HepG2 (cell line): ENCODE results near the gene KDM4B. TPM values are rescaled to one million over a fixed set of nuclear protein-coding genes. Genes with fewer than 3 reads are reported as not detected.

Experiments used
- ATAC-seq: fragments of 200-7000 bp; cut with Tn5 transposase; 3 replicates; pipeline ENCODE4 v1.9.1; 2020; ENCODE audit warnings: mild to moderate bottlenecking, moderate library complexity
- BruUV-seq: library from RNA; stranded (reverse); fragments of 400-500 nt; replicated peaks from 2 replicates; lab custom pipeline; 2021; lab: Mats Ljungman, UMichigan
- CTCF ChIA-PET: fragments of 300-600 bp; formaldehyde crosslinking; extraction: SDS; loops from one replicate; lab custom pipeline; 2021; ENCODE audit warnings: low total read pairs, inconsistent platforms, low intra/inter-chr PET ratio; lab: Yijun Ruan, JAX
- POLR2A ChIA-PET: fragments of 350-600 bp; sonication (Branson Sonifier 250); formaldehyde crosslinking; loops from one replicate; lab custom pipeline; 2020; ENCODE audit warnings: antibody characterized with exemption, inconsistent platforms; lab: Yijun Ruan, JAX
- DNase-seq: peaks from one replicate; pipeline ENCODE4 v3.0.0-alpha.2; 2015; ENCODE audit warnings: low spot score
- FAIRE-seq: peaks from 3 replicates; lab custom pipeline; 2011; peaks lifted over from hg19 to GRCh38; lab: Jason Lieb, UNC
- H2AFZ ChIP-seq: one replicate; pipeline ENCODE4 v1.6.1; 2011; ENCODE audit warnings: low read length, inconsistent platforms
- H3K27ac ChIP-seq: fragments of 300-600 bp; 3 replicates; pipeline ENCODE4 v1.8.0; 2011; ENCODE audit warnings: mixed run types, mild to moderate bottlenecking, mixed read lengths, low read length, inconsistent platforms; ENCODE audit not compliant: insufficient read depth; ENCODE audit errors: extremely low read length
- H3K27me3 ChIP-seq, 2 experiments: fragments of 200-600 bp in 1 of 2; 2 replicates in 1 of 2; 3 replicates in 1 of 2; pipeline versions ENCODE4 v1.6.0 to v1.8.0; 2011; ENCODE audit warnings: low read length in 2 of 2, mild to moderate bottlenecking in 2 of 2, moderate library complexity in 2 of 2, inconsistent platforms in 1 of 2; ENCODE audit not compliant: insufficient read depth in 2 of 2, control insufficient read depth in 1 of 2
- H3K36me3 ChIP-seq, 2 experiments: fragments of 200-600 bp in 1 of 2; replicated peaks in 1 of 2; 2 replicates in 1 of 2; 3 replicates in 1 of 2; pipeline versions ENCODE4 v1.5.1 to v1.8.0; 2011; ENCODE audit warnings: low read length in 2 of 2, inconsistent platforms in 1 of 2; ENCODE audit not compliant: insufficient read depth in 2 of 2, control insufficient read depth in 1 of 2
- H3K4me1 ChIP-seq: 2 replicates; pipeline ENCODE4 v1.5.1; 2012; ENCODE audit warnings: low read length, inconsistent platforms; ENCODE audit not compliant: insufficient read depth
- H3K4me2 ChIP-seq: 2 replicates; pipeline ENCODE4 v1.6.0; 2011; ENCODE audit warnings: low read depth, low read length, inconsistent platforms
- H3K4me3 ChIP-seq, 3 experiments: fragments of 200-600 bp in 1 of 3; sonication (generic), shearing (Covaris generic) in 1 of 3; replicated peaks in 1 of 3; 2 replicates each; pipeline ENCODE4 v1.5.1; 2011 to 2016; ENCODE audit warnings: low read length in 3 of 3, inconsistent platforms in 2 of 3, low read depth in 2 of 3, mild to moderate bottlenecking in 2 of 3, control low read depth in 1 of 3, mixed read lengths in 1 of 3; ENCODE audit not compliant: insufficient read depth in 1 of 3
- H3K79me2 ChIP-seq: one replicate; pipeline ENCODE4 v1.6.1; 2011; ENCODE audit warnings: low read length, inconsistent platforms; ENCODE audit not compliant: insufficient read depth
- H3K9ac ChIP-seq: 2 replicates; pipeline ENCODE4 v1.6.0; 2011; ENCODE audit warnings: mild to moderate bottlenecking, low read depth, low read length, inconsistent platforms; ENCODE audit not compliant: insufficient read depth
- H3K9me3 ChIP-seq: 2 replicates; pipeline ENCODE4 v1.5.1; 2012; ENCODE audit warnings: mild to moderate bottlenecking, low read length
- H4K20me1 ChIP-seq: 2 replicates; pipeline ENCODE4 v1.6.0; 2011; ENCODE audit warnings: inconsistent platforms, mild to moderate bottlenecking, low read length, moderate library complexity; ENCODE audit not compliant: insufficient read depth
- CHD2 ChIP-seq: IDR thresholded peaks from 2 replicates; pipeline ENCODE4 v1.6.1; 2011; ENCODE audit warnings: low read depth, low read length, improper control_type of control experiment
- KLF12 ChIP-seq: sonication (generic); formaldehyde crosslinking; IDR thresholded peaks from 2 replicates; pipeline ENCODE4 v1.4.0; 2020; ENCODE audit warnings: missing genetic modification reagents, borderline replicate concordance
- MAZ ChIP-seq, 2 experiments: sonication (generic) in 1 of 2; formaldehyde crosslinking in 1 of 2; IDR thresholded peaks; 2 replicates each; pipeline versions ENCODE4 v1.5.0 to v1.6.1; 2012 to 2020; ENCODE audit warnings: low read depth in 2 of 2, mild to moderate bottlenecking in 2 of 2, borderline replicate concordance in 1 of 2, improper control_type of control experiment in 1 of 2, low read length in 1 of 2, missing genetic modification reagents in 1 of 2, moderate library complexity in 1 of 2
- MEIS2 ChIP-seq: sonication (generic); formaldehyde crosslinking; IDR thresholded peaks from 2 replicates; pipeline ENCODE4 v1.9.0; 2021; ENCODE audit warnings: mild to moderate bottlenecking, missing genetic modification reagents
- TOE1 ChIP-seq: sonication (generic); formaldehyde crosslinking; IDR thresholded peaks from 2 replicates; pipeline ENCODE4 v1.4.0; 2020; ENCODE audit warnings: mild to moderate bottlenecking, missing genetic modification reagents
- ZBTB7B ChIP-seq: sonication (generic); formaldehyde crosslinking; IDR thresholded peaks from 2 replicates; pipeline ENCODE4 v1.4.0; 2020; ENCODE audit warnings: missing genetic modification reagents
- WGBS: methylation state at CpG from one replicate; pipeline ENCODE4 v1.1.6; 2017; ENCODE audit warnings: low lambda C conversion rate; 5-methylcytosine and 5-hydroxymethylcytosine counted together
- in situ Hi-C: cut with HindIII; loops from 2 replicates; pipeline ENCODE4 v1.10.0; 2017; ENCODE audit warnings: low pct_unique_long_range_greater_than_20kb; ENCODE audit not compliant: extremely low pct_ligation_motif_present
- intact Hi-C: fragments of 100-400 bp; cut with micrococcal nuclease; formaldehyde crosslinking; loops from one replicate; pipeline ENCODE4 v1.10.0; 2022; ENCODE audit not compliant: unreplicated experiment
- polyA plus RNA-seq, 8 experiments: library from polyadenylated mRNA; depleted of rRNA in 3 of 8; stranded (reverse) in 7 of 8; unstranded in 1 of 8; fragments of >200 nt; fragmentation: Illumina TruSeq in 4 of 8; extraction: Trizol in 4 of 8; gene quantifications; 2 replicates each; pipeline versions ENCODE4 v1.2.1 to v1.2.3, GENCODE V29; 2011 to 2016; ENCODE audit warnings: low read depth in 4 of 8, missing spikeins in 1 of 8, mixed read lengths in 1 of 8; ENCODE audit not compliant: insufficient read depth in 1 of 8
- total RNA-seq, 5 experiments: library from RNA; depleted of rRNA; stranded (reverse); fragments of >200 nt; fragmentation: Illumina TruSeq; extraction: Trizol; gene quantifications; 2 replicates each; pipeline ENCODE4 v1.2.3, GENCODE V29; 2016; ENCODE audit warnings: low read depth in 1 of 5
- TF ChIP-seq, protein P1 (sequence below): sonication (generic); formaldehyde crosslinking; IDR thresholded peaks from 2 replicates; pipeline ENCODE4 v1.5.0; 2020; ENCODE audit warnings: mild to moderate bottlenecking, missing genetic modification reagents
- TF ChIP-seq, protein P2 (sequence below): sonication (generic); formaldehyde crosslinking; IDR thresholded peaks from 2 replicates; pipeline ENCODE4 v1.8.0; 2022; ENCODE audit warnings: mild to moderate bottlenecking, missing genetic modification reagents, moderate library complexity

Gene KDM4B
- total and polyA plus RNA-seq, 2 of the 13 experiments (the other 11 are each of a cell fraction or from before 2014, with no cell fraction given) = 4.9 to 14.6 TPM

DNA sequence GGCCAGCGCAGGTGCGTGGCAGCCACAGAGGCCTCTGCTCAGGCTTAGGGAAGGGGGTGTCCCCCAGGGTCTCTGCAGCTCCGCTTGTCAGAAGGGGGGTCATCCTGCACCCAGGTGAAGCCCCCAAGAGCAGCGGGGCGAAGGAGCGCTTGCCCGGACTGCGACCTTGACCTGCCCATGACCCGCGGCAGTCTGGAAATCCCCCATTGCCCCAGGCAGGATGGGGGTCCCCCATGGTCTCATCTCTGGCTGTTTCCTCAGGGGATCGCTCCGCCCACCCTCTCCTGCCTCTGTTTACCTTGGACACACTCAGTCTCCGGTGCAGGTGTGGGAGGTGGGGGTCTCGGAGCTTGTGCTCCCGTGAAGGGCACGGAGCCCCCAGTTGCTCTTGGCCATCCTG is 82.7 kb downstream of the KDM4B start:
- peaks cover 22% of the 10 kb centered on the region; the same call in 1 of the 2 replicates for H4K20me1 ChIP-seq
- ChIA-PET POLR2A (no interaction called here), CTCF (no interaction called here)
- H2AFZ ChIP-seq = no peak overlapping the region
- BruUV-seq = no TSS peak
- H3K9me3 ChIP-seq = no peaks in the 10 kb centered on the region
- no peaks in the 10 kb centered on the region for H3K27me3 ChIP-seq
- TF ChIP-seq CHD2 = no peak
- no peak for TF ChIP-seq TOE1 (CRISPR knock-in tag)
- TF ChIP-seq, protein P1, sequence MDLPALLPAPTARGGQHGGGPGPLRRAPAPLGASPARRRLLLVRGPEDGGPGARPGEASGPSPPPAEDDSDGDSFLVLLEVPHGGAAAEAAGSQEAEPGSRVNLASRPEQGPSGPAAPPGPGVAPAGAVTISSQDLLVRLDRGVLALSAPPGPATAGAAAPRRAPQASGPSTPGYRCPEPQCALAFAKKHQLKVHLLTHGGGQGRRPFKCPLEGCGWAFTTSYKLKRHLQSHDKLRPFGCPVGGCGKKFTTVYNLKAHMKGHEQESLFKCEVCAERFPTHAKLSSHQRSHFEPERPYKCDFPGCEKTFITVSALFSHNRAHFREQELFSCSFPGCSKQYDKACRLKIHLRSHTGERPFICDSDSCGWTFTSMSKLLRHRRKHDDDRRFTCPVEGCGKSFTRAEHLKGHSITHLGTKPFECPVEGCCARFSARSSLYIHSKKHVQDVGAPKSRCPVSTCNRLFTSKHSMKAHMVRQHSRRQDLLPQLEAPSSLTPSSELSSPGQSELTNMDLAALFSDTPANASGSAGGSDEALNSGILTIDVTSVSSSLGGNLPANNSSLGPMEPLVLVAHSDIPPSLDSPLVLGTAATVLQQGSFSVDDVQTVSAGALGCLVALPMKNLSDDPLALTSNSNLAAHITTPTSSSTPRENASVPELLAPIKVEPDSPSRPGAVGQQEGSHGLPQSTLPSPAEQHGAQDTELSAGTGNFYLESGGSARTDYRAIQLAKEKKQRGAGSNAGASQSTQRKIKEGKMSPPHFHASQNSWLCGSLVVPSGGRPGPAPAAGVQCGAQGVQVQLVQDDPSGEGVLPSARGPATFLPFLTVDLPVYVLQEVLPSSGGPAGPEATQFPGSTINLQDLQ (CRISPR knock-in tag) = no peak
- no peak for TF ChIP-seq ZBTB7B
- no peak for TF ChIP-seq KLF12
- TF ChIP-seq, protein P2, sequence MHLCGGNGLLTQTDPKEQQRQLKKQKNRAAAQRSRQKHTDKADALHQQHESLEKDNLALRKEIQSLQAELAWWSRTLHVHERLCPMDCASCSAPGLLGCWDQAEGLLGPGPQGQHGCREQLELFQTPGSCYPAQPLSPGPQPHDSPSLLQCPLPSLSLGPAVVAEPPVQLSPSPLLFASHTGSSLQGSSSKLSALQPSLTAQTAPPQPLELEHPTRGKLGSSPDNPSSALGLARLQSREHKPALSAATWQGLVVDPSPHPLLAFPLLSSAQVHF (CRISPR knock-in tag) = no peak
- TF ChIP-seq MAZ (IDR thresholded peaks at IDR 0.05; ENCODE audit: borderline replicate concordance, low read depth, low read length) = no peak
- TF ChIP-seq MAZ (CRISPR knock-in tag; IDR thresholded peaks at IDR 0.05; ENCODE audit: low read depth) = no peak
- TF ChIP-seq MEIS2 (CRISPR knock-in tag) = no peak
- peaks cover 15 to 35% of the 10 kb centered on the region in 2 experiments; a peak in 4 of 5 replicates for H3K36me3 ChIP-seq
- no peaks in the 10 kb centered on the region for H3K79me2 ChIP-seq
- no peak overlapping the region for H3K4me3 ChIP-seq
- ATAC-seq = no peak
- DNase-seq = no peak
- H3K4me2 ChIP-seq = no peak overlapping the region
- in situ Hi-C loops (no loop called here), intact Hi-C loops (no loop called here)
- H3K9ac ChIP-seq = no peak overlapping the region
- WGBS = 100% methylated on average over 6 of the region's 16 CpGs
- FAIRE-seq = no peak
- peaks cover 5% of the 10 kb centered on the region for H3K4me1 ChIP-seq
- H3K27ac ChIP-seq = no peak overlapping the region
